Measurements from ENCODE around the gene GNB2.

GNB2 gene

DNA sequence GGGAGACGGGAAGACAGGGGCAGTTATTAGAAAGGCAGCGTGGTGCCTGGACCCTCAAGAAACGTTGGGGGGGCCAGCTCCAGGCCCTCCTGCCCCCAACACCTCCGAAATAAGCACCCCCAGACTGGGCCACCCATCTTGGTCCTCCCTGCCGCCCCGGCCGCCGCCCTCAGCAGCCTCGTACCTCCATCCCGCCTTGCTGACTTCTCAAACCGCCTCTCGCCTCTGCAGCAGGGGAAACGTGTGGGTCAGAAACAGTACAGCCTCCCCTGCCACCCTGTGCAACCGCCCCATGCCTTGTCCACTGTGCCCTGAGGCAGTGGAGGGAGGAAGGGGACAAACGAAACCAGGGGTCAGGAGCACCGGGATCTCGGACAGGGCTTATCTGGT lies 13.3 kb downstream of the GNB2 start:
- Histone ChIP-seq H4K20me1 (ENCODE audit: insufficient read depth) (no peaks in the 10 kb centered on the region), H3K79me2 (ENCODE audit: insufficient read depth, low read depth) (peaks cover 32% of the 10 kb centered on the region), H3K27me3 (ENCODE audit: insufficient read depth, low read depth) (no peaks in the 10 kb centered on the region), H3K4me1 (ENCODE audit: low read depth, poor library complexity, severe bottlenecking) (peaks cover 2% of the 10 kb centered on the region), H3K4me2 (no peak overlapping the region), H3K27ac (no peak overlapping the region), H3K9ac (no peak overlapping the region), H2AFZ (ENCODE audit: low read depth) (no peak overlapping the region), H3K4me3 (IDR thresholded peaks at IDR 0.05; ENCODE audit: insufficient read depth, low read depth, low read length) (no peak overlapping the region), H3K36me3 (ENCODE audit: insufficient read depth) (no peaks in the 10 kb centered on the region; the same call in 1 of the 2 replicates)
- TF ChIP-seq, protein P1, sequence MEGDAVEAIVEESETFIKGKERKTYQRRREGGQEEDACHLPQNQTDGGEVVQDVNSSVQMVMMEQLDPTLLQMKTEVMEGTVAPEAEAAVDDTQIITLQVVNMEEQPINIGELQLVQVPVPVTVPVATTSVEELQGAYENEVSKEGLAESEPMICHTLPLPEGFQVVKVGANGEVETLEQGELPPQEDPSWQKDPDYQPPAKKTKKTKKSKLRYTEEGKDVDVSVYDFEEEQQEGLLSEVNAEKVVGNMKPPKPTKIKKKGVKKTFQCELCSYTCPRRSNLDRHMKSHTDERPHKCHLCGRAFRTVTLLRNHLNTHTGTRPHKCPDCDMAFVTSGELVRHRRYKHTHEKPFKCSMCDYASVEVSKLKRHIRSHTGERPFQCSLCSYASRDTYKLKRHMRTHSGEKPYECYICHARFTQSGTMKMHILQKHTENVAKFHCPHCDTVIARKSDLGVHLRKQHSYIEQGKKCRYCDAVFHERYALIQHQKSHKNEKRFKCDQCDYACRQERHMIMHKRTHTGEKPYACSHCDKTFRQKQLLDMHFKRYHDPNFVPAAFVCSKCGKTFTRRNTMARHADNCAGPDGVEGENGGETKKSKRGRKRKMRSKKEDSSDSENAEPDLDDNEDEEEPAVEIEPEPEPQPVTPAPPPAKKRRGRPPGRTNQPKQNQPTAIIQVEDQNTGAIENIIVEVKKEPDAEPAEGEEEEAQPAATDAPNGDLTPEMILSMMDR (conservative IDR thresholded peaks at IDR 0.05; ENCODE audit: low read depth, low read length) = no peak

GRCh38 chr7:100687261-100687660 lies 13.7 kb downstream of the GNB2 start:
- TF ChIP-seq, protein P1 (conservative IDR thresholded peaks at IDR 0.05; ENCODE audit: low read depth, low read length) = no peak
- Histone ChIP-seq H3K4me2 (no peak overlapping the region), H3K9ac (no peak overlapping the region), H3K27me3 (ENCODE audit: insufficient read depth, low read depth) (no peaks in the 10 kb centered on the region), H3K36me3 (ENCODE audit: insufficient read depth) (no peaks in the 10 kb centered on the region; the same call in 1 of the 2 replicates), H4K20me1 (ENCODE audit: insufficient read depth) (no peaks in the 10 kb centered on the region), H3K27ac (no peak overlapping the region), H3K79me2 (ENCODE audit: insufficient read depth, low read depth) (peaks cover 36% of the 10 kb centered on the region), H3K4me3 (IDR thresholded peaks at IDR 0.05; ENCODE audit: insufficient read depth, low read depth, low read length) (no peak overlapping the region), H3K4me1 (ENCODE audit: low read depth, poor library complexity, severe bottlenecking) (peaks cover 7% of the 10 kb centered on the region), H2AFZ (ENCODE audit: low read depth) (no peak overlapping the region)

DNA sequence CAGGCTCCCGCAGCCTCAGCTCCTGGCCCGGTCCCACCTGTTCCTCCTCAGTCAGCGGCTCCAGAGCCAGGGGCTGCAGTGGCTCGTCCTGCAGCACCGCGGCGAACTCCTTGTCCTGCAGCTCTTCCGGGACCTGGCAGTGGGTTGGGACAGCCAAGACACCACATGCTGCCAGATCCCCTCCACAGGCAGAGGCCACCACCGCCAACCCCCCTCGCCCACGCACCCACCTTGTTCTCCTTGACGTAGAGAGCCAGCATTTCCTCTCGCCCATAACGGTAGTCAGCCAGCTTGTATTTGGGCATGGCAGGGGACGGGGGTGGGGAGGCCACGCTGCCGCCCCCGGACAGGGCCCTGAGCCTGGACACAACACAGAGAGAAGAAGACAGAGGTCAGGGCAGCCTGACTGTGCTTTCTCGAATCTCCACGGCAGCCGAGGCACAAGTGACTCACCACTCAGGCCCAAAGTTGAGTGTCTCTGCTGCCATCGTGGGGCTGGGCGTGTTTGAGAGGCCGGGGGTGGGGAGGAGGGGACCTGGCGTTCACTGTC lies 14.3 kb downstream of the GNB2 start:
- no peak overlapping the region for H3K27ac ChIP-seq
- H3K4me3 ChIP-seq (IDR thresholded peaks at IDR 0.05; ENCODE audit: insufficient read depth, low read depth, low read length) = no peak overlapping the region
- H3K4me2 ChIP-seq = no peak overlapping the region
- peaks cover 12% of the 10 kb centered on the region for H3K4me1 ChIP-seq (ENCODE audit: low read depth, poor library complexity, severe bottlenecking)
- H3K36me3 ChIP-seq (ENCODE audit: insufficient read depth) = no peaks in the 10 kb centered on the region; the same call in 1 of the 2 replicates
- H3K9ac ChIP-seq = no peak overlapping the region
- no peaks in the 10 kb centered on the region for H3K27me3 ChIP-seq (ENCODE audit: insufficient read depth, low read depth)
- TF ChIP-seq, protein P1 (conservative IDR thresholded peaks at IDR 0.05; ENCODE audit: low read depth, low read length) = no peak
- no peaks in the 10 kb centered on the region for H4K20me1 ChIP-seq (ENCODE audit: insufficient read depth)
- peaks cover 42% of the 10 kb centered on the region for H3K79me2 ChIP-seq (ENCODE audit: insufficient read depth, low read depth)
- H2AFZ ChIP-seq (ENCODE audit: low read depth) = no peak overlapping the region

DNA sequence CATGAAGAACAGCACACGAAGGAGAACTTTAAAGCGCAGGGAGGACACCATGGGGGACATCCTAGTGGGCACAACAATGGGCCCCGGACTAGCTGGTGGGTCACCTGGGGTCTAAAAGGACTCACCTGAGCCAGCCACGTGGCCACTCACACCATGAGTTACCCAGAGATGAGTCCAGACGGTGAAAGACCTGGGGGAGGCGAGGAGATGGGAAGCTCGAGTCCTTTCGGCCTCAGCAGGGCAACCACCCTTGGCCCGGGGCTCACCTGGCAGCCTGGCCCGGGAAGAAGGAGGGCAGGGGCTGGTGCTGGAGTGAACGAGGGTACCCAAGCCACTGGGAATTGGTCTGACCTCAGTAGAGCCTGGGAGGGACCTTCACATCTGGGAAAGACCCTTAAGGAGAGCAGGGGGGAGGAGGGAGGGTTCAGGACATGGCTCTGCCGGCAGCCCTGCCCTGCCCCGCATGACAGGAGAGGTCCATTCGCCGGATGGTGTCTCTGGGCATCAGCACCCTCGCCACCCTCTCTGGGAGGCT lies 14.9 kb downstream of the GNB2 start:
- Histone ChIP-seq H3K4me3 (IDR thresholded peaks at IDR 0.05; ENCODE audit: insufficient read depth, low read depth, low read length) (no peak overlapping the region), H2AFZ (ENCODE audit: low read depth) (no peak overlapping the region), H3K27ac (no peak overlapping the region), H3K79me2 (ENCODE audit: insufficient read depth, low read depth) (peaks cover 48% of the 10 kb centered on the region), H3K9ac (no peak overlapping the region), H3K27me3 (ENCODE audit: insufficient read depth, low read depth) (no peaks in the 10 kb centered on the region), H3K4me1 (ENCODE audit: low read depth, poor library complexity, severe bottlenecking) (peaks cover 15% of the 10 kb centered on the region), H3K36me3 (ENCODE audit: insufficient read depth) (no peaks in the 10 kb centered on the region; the same call in 1 of the 2 replicates), H4K20me1 (ENCODE audit: insufficient read depth) (no peaks in the 10 kb centered on the region), H3K4me2 (no peak overlapping the region)
- TF ChIP-seq, protein P1 (conservative IDR thresholded peaks at IDR 0.05; ENCODE audit: low read depth, low read length) = no peak

Measured in KMS-11 (cell line).